ENCODE data around the gene KCND3.

The KCND3 gene

GRCh38 chr1:111791776-111792175 is 197.7 kb downstream of the KCND3 start:
- Histone ChIP-seq H3K4me3 (ENCODE audit: low read length) (no peak overlapping the region), H3K4me2 (ENCODE audit: low read length) (no peak overlapping the region), H3K9ac (ENCODE audit: low read length) (no peak overlapping the region), H3K36me3 (replicated peaks; ENCODE audit: low read depth, low read length) (no peaks in the 10 kb centered on the region), H3K79me2 (ENCODE audit: low read length) (no peaks in the 10 kb centered on the region), H3K27me3 (ENCODE audit: low read depth, low read length) (peaks cover 15% of the 10 kb centered on the region; the same call in 1 of the 2 replicates), H3K27ac (ENCODE audit: low read length) (no peak overlapping the region), H3K9me3 (ENCODE audit: insufficient read depth, low read length) (no peaks in the 10 kb centered on the region), H3K4me1 (ENCODE audit: low read length) (no peaks in the 10 kb centered on the region), H2AFZ (ENCODE audit: low read depth, low read length) (no peak overlapping the region), H4K20me1 (ENCODE audit: insufficient read depth, low read length) (no peaks in the 10 kb centered on the region)
- TF ChIP-seq CTCF (IDR thresholded peaks at IDR 0.05; ENCODE audit: low read depth, low read length) (no peak), EZH2phosphoT487 (IDR thresholded peaks at IDR 0.05; ENCODE audit: low read depth) (no peak)

- no peaks in the 10 kb centered on the region for H4K20me1 ChIP-seq (ENCODE audit: insufficient read depth, low read length)
- H3K27ac ChIP-seq (ENCODE audit: low read length): no peak overlapping the region
- H3K79me2 ChIP-seq (ENCODE audit: low read length): no peaks in the 10 kb centered on the region
- H3K4me3 ChIP-seq (ENCODE audit: low read length): no peak overlapping the region
- H2AFZ ChIP-seq (ENCODE audit: low read depth, low read length): no peak overlapping the region
- H3K4me2 ChIP-seq (ENCODE audit: low read length): no peak overlapping the region
- H3K4me1 ChIP-seq (ENCODE audit: low read length): no peaks in the 10 kb centered on the region
- H3K9me3 ChIP-seq (ENCODE audit: insufficient read depth, low read length): no peaks in the 10 kb centered on the region
- no peaks in the 10 kb centered on the region for H3K36me3 ChIP-seq (replicated peaks; ENCODE audit: low read depth, low read length)
- peaks cover 15% of the 10 kb centered on the region; the same call in 1 of the 2 replicates for H3K27me3 ChIP-seq (ENCODE audit: low read depth, low read length)
- H3K9ac ChIP-seq (ENCODE audit: low read length): no peak overlapping the region
- TF ChIP-seq EZH2phosphoT487 (IDR thresholded peaks at IDR 0.05; ENCODE audit: low read depth) (no peak), CTCF (IDR thresholded peaks at IDR 0.05; ENCODE audit: low read depth, low read length) (peak; percentile 25)
Measured at GRCh38 chr1:111789666-111790316, 199.7 kb downstream of the KCND3 start.

GRCh38 chr1:111789142-111789541 is 200.3 kb downstream of the KCND3 start:
- Histone ChIP-seq H3K9me3 (ENCODE audit: insufficient read depth, low read length) (no peaks in the 10 kb centered on the region), H3K27me3 (ENCODE audit: low read depth, low read length) (peaks cover 15% of the 10 kb centered on the region; the same call in 1 of the 2 replicates), H3K27ac (ENCODE audit: low read length) (no peak overlapping the region), H4K20me1 (ENCODE audit: insufficient read depth, low read length) (no peaks in the 10 kb centered on the region), H3K4me3 (ENCODE audit: low read length) (no peak overlapping the region), H3K9ac (ENCODE audit: low read length) (no peak overlapping the region), H3K79me2 (ENCODE audit: low read length) (no peaks in the 10 kb centered on the region), H2AFZ (ENCODE audit: low read depth, low read length) (no peak overlapping the region), H3K36me3 (replicated peaks; ENCODE audit: low read depth, low read length) (no peaks in the 10 kb centered on the region), H3K4me2 (ENCODE audit: low read length) (no peak overlapping the region), H3K4me1 (ENCODE audit: low read length) (no peaks in the 10 kb centered on the region)
- TF ChIP-seq EZH2phosphoT487 (IDR thresholded peaks at IDR 0.05; ENCODE audit: low read depth) (no peak), CTCF (IDR thresholded peaks at IDR 0.05; ENCODE audit: low read depth, low read length) (no peak)

- no peaks in the 10 kb centered on the region for H4K20me1 ChIP-seq (ENCODE audit: insufficient read depth, low read length)
- H3K27me3 ChIP-seq (ENCODE audit: low read depth, low read length): peaks cover 12% of the 10 kb centered on the region; the same call in 1 of the 2 replicates
- no peaks in the 10 kb centered on the region for H3K4me1 ChIP-seq (ENCODE audit: low read length)
- no peaks in the 10 kb centered on the region for H3K79me2 ChIP-seq (ENCODE audit: low read length)
- no peak overlapping the region for H3K27ac ChIP-seq (ENCODE audit: low read length)
- TF ChIP-seq CTCF (IDR thresholded peaks at IDR 0.05; ENCODE audit: low read depth, low read length) (no peak), EZH2phosphoT487 (IDR thresholded peaks at IDR 0.05; ENCODE audit: low read depth) (no peak)
- no peaks in the 10 kb centered on the region for H3K9me3 ChIP-seq (ENCODE audit: insufficient read depth, low read length)
- H3K36me3 ChIP-seq (replicated peaks; ENCODE audit: low read depth, low read length): no peaks in the 10 kb centered on the region
- no peak overlapping the region for H3K4me3 ChIP-seq (ENCODE audit: low read length)
- H3K9ac ChIP-seq (ENCODE audit: low read length): no peak overlapping the region
- no peak overlapping the region for H3K4me2 ChIP-seq (ENCODE audit: low read length)
- no peak overlapping the region for H2AFZ ChIP-seq (ENCODE audit: low read depth, low read length)
Measured at GRCh38 chr1:111786669-111787207, 202.7 kb downstream of the KCND3 start.
